Measurements from ENCODE around the gene DAB1.
"Not testable (repeated sequence)": the region's sequence is repeated elsewhere in the genome, so short reads cannot be mapped to it uniquely, and the experiment has no call there.

DAB1 gene

GRCh38 chr1:57111175-57111574, 312.7 kb downstream of the DAB1 start:
- no peak for FAIRE-seq

GRCh38 chr1:57109883-57110282, 314.0 kb downstream of the DAB1 start:
- FAIRE-seq, result no peak

GRCh38 chr1:57109247-57109646, 314.6 kb downstream of the DAB1 start:
- FAIRE-seq, result no peak

GRCh38 chr1:57106296-57106695, 317.6 kb downstream of the DAB1 start:
- no peak for FAIRE-seq

GRCh38 chr1:57102561-57103326, 321.1 kb downstream of the DAB1 start:
- FAIRE-seq, result no peak

GRCh38 chr1:57101209-57101608, 322.7 kb downstream of the DAB1 start:
- FAIRE-seq, result no peak

GRCh38 chr1:57094749-57095148, 329.1 kb downstream of the DAB1 start:
- FAIRE-seq, result no peak

- no peak for FAIRE-seq
Observed at GRCh38 chr1:57093122-57093521, 330.7 kb downstream of the DAB1 start.

- FAIRE-seq, result no peak
Observed at GRCh38 chr1:57091642-57092041, 332.2 kb downstream of the DAB1 start.

GRCh38 chr1:57089855-57090254, 334.0 kb downstream of the DAB1 start:
- no peak for FAIRE-seq

GRCh38 chr1:57089221-57089620, 334.6 kb downstream of the DAB1 start:
- FAIRE-seq, result no peak

GRCh38 chr1:57088653-57089052, 335.2 kb downstream of the DAB1 start:
- no peak for FAIRE-seq

- not testable (repeated sequence) for FAIRE-seq
Observed at GRCh38 chr1:57087660-57088059, 336.2 kb downstream of the DAB1 start.

- no peak for FAIRE-seq
Observed at GRCh38 chr1:57086154-57086553, 337.7 kb downstream of the DAB1 start.

GRCh38 chr1:57084701-57085100, 339.2 kb downstream of the DAB1 start:
- no peak for FAIRE-seq

- no peak for FAIRE-seq
Observed at GRCh38 chr1:57082711-57083439, 341.0 kb downstream of the DAB1 start.

- FAIRE-seq, result no peak
Observed at GRCh38 chr1:57079454-57080157, 344.3 kb downstream of the DAB1 start.

- no peak for FAIRE-seq
Observed at GRCh38 chr1:57072401-57073110, 351.3 kb downstream of the DAB1 start.

GRCh38 chr1:57067863-57068262, 356.0 kb downstream of the DAB1 start:
- no peak for FAIRE-seq

GRCh38 chr1:57066980-57067610, 356.8 kb downstream of the DAB1 start:
- FAIRE-seq, result no peak

GRCh38 chr1:57065442-57065841, 358.4 kb downstream of the DAB1 start:
- no peak for FAIRE-seq

GRCh38 chr1:57064379-57065140, 359.3 kb downstream of the DAB1 start:
- FAIRE-seq, result no peak
